HG03354 (cell line): Measurements from ENCODE around the gene DOC2A.

Source experiments
- ATAC-seq: cut with Tn5 transposase; IDR thresholded peaks from one replicate; pipeline ENCODE4 v1.9.1; 2021; ENCODE audit warnings: mild to moderate bottlenecking; ENCODE audit not compliant: unreplicated experiment, poor library complexity, severe bottlenecking

The DOC2A gene

DNA sequence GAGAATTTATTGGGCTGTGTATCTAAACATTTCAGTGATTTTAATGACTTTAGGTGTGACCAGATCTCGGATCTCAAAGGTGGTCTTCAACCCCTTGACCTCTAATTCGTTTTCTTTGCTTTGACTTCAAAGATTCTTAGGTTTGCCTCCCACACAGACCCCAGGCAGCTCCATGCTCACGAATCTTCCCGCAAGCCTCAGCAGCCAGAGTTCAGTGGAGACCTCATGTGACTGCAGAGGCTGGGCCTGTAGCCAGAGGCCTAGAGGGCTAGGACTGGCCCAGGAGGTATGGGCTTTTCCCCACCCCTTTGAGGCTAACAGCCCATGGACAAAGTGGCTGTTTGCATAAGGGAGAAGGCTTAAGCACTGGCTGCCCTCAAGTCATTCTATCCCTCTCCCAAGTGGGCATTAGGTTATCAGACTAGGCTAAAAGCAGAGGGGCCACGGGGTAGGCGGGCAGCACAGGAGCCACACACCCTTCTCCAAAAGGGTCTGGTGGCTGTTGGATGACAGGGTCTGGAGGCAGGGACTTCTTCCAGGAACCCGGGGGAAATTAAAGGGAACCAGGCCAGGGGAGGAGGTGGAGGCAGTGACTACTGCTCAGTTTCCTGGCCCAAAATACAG, 18.4 kb downstream of the DOC2A start:
- no peak for ATAC-seq

DNA sequence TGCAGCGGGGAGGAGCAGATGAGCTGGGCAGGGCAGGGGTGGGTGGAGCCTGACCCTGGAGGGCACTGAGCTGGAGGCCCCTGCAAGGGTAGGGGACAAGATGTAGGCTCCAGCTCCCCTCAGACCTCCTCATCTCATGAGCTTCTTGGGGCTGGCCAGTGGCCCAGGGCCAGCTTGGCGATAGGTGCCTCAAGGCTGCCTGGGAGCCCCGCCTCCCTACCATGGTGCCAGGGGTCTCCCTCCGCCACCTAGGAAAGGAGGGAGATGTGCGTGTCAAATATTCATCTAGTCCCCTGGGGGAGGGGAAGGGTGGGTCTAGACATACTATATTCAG, 19.3 kb downstream of the DOC2A start:
- no peak for ATAC-seq

DNA sequence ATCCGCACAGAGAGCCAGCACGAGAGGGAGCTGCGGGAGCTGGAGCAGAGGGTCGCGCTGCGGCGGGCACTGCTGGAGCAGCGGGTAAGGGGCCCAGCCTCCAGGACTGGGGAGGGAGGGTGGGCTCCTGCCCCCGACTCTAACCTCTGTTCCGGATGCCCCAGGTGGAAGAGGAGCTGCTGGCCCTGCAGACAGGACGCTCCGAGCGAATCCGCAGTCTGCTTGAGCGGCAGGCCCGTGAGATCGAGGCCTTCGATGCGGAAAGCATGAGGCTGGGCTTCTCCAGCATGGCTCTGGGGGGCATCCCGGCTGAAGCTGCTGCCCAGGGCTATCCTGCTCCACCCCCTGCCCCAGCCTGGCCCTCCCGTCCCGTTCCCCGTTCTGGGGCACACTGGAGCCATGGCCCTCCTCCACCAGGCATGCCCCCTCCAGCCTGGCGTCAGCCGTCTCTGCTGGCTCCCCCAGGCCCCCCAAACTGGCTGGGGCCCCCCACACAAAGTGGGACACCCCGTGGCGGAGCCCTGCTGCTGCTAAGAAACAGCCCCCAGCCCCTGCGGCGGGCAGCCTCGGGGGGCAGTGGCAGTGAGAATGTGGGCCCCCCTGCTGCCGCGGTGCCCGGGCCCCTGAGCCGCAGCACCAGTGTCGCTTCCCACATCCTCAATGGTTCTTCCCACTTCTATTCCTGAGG, 19.8 kb downstream of the DOC2A start:
- no peak for ATAC-seq

DNA sequence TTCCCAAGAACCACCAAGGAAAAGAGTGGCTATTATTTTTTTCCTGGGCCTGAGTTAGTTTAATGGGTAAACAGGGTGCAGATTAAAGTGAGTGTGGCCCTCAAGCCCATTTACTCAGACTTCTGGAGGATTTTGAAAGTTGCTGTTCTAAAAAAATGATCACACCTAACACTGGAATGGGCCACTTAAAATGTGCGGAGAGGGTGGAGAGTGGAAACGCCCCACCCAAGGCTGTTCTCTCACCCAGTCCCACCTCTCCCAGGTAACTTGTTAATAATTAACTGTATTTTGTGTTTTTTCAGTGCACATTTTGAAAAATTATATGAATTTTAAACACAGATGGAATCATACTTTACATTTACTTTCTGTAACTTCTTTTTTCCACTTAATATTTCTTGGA, 20.8 kb downstream of the DOC2A start:
- ATAC-seq = no peak

DNA sequence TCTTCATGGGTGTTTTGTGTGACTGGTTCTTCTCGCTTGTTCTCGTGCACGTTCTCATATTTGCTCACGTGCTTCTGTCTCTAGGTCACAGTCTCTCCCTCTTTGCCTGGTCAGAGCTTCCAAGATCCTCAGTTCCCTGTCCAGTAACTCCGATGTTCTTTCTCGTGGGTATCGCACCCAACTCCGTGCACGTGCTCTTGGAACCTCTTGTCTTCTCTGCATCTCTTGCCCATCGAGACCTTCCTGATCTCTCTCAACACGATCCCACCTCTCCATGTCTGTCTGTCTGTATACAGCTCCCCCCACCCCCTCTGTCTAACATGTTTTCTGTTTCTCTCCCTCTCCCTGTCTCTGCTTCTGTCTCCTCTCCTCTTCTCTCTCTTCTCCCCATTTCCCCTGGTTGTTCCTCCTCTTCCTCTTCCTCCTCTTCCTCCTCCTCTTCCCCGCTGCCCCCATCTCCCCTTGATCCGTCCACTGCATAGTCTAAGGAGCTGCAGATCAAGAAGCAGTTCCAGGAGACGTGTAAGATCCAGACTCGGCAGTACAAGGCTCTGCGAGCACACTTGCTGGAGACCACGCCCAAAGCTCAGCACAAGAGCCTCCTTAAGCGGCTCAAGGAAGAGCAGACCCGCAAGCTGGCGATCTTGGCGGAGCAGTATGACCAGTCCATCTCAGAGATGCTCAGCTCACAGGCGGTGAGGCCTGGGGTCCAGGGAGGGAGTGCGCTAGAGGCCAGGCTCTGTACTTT, 21.5 kb downstream of the DOC2A start:
- ATAC-seq = no peak

DNA sequence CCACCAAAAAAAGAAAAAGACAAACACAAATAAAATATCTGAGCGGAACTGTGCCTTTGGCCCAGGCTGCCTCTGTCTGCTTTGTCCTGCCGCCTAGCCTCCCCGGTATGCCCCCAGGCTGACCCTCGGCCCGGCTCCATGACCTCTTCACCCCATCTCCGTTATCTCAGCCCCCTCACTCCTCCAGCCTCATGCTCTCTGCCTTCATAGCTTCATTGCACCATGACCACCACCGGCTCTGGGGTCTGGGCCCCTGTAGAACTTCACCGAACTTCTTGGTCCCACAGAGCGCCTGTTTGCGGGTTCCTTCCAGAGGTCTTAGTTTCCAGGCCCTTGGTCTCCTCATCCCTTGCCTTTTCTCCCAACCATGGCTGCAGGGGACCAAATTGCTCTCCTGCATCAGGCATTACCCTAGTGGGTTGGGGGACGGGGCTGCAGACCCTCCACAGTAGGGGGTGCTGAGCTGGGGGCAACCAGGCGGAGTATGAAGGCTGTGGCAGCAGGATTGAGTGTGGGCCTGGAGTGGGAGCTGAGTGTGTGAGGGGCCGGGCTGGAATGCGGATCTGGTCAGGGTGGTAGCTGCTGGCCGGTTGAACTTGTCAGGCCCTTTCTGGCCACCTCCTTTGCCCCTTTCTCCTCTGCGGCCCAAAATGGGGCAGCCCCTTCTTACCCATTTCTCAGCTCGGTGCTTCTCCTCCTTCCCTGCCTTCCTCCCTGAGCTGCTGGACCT, 22.3 kb downstream of the DOC2A start:
- no peak for ATAC-seq

DNA sequence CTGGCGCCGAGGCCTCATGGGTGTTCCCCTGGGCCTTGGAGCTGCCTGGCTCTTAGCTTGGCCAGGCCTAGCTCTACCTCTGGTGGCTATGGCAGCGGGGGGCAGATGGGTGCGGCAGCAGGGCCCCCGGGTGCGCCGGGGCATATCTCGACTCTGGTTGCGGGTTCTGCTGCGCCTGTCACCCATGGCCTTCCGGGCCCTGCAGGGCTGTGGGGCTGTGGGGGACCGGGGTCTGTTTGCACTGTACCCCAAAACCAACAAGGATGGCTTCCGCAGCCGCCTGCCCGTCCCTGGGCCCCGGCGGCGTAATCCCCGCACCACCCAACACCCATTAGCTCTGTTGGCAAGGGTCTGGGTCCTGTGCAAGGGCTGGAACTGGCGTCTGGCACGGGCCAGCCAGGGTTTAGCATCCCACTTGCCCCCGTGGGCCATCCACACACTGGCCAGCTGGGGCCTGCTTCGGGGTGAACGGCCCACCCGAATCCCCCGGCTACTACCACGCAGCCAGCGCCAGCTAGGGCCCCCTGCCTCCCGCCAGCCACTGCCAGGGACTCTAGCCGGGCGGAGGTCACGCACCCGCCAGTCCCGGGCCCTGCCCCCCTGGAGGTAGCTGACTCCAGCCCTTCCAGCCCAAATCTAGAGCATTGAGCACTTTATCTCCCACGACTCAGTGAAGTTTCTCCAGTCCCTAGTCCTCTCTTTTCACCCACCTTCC, 23.3 kb downstream of the DOC2A start:
- no peak for ATAC-seq

DNA sequence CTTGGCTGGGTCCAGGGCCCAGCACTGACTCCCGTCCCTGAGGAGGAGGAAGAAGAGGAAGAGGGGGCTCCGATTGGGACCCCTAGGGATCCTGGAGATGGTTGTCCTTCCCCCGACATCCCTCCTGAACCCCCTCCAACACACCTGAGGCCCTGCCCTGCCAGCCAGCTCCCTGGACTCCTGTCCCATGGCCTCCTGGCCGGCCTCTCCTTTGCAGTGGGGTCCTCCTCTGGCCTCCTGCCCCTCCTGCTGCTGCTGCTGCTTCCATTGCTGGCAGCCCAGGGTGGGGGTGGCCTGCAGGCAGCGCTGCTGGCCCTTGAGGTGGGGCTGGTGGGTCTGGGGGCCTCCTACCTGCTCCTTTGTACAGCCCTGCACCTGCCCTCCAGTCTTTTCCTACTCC, 23.9 kb downstream of the DOC2A start:
- ATAC-seq = no peak

DNA sequence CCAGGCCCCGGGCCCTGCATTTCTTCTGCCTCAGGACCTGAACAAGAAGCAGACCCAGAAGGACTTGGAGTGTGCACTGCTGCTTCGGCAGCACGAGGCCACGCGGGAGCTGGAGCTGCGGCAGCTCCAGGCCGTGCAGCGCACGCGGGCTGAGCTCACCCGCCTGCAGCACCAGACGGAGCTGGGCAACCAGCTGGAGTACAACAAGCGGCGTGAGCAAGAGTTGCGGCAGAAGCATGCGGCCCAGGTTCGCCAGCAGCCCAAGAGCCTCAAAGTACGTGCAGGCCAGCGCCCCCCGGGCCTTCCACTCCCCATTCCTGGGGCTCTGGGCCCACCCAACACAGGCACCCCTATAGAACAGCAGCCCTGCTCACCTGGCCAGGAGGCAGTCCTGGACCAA, 24.6 kb downstream of the DOC2A start:
- no peak for ATAC-seq

DNA sequence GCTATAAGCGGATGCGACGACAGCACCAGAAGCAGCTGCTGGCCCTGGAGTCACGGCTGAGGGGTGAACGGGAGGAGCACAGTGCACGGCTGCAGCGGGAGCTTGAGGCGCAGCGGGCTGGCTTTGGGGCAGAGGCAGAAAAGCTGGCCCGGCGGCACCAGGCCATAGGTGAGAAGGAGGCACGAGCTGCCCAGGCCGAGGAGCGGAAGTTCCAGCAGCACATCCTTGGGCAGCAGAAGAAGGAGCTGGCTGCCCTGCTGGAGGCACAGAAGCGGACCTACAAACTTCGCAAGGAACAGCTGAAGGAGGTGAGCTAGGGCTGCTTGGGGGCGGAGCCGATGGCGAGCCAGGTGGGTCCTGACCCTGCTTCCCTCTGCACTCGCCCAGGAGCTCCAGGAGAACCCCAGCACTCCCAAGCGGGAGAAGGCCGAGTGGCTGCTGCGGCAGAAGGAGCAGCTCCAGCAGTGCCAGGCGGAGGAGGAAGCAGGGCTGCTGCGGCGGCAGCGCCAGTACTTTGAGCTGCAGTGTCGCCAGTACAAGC, 25.5 kb downstream of the DOC2A start:
- no peak for ATAC-seq

DNA sequence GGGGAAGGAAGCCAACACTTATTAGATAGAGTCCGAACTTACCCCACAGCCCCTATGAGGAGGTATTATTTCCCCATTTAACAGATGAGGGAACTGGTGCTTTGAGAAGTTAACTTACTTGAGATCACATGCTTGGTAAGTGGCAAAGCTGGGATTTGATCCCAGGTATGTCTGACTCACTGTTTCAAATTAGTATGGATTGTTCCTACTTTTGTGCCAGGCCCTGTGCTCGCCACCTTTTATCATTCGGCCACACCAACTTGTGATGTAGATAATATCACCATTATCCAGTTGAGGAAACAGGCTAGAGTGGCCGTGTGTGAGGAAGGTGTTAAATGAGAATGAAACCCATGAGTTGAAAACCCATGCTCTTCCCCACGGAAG, 26.1 kb downstream of the DOC2A start:
- no peak for ATAC-seq

DNA sequence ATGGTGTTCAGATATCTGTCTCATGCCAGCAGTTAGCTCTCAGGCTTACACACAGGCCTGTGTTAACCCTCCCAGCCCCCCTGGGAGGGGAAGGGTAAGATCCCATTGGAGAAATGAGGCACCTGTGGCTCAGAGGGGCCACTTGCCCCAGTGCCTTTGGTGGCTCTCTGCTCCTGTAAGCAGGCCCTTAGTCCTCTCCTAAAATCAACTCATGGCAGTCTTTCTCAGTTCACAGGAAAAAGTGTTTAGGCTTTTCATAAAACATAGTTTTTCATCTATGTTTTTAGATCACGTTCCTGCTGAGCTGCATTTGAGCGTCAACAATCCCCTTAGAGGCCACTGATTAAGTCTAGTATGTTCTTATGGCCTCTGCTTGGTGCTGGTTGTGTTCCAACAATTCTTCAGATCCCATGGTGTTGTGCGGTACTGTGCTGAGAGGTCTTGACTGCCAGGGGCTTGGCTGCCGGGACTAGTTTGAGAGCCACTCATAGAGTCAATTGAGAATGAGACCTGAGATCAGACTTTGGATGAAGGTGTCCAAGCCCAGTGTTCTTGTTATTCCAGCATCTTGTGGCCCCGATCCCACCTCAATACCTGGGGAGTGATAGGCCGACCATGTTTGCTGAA, 26.6 kb downstream of the DOC2A start:
- no peak for ATAC-seq

DNA sequence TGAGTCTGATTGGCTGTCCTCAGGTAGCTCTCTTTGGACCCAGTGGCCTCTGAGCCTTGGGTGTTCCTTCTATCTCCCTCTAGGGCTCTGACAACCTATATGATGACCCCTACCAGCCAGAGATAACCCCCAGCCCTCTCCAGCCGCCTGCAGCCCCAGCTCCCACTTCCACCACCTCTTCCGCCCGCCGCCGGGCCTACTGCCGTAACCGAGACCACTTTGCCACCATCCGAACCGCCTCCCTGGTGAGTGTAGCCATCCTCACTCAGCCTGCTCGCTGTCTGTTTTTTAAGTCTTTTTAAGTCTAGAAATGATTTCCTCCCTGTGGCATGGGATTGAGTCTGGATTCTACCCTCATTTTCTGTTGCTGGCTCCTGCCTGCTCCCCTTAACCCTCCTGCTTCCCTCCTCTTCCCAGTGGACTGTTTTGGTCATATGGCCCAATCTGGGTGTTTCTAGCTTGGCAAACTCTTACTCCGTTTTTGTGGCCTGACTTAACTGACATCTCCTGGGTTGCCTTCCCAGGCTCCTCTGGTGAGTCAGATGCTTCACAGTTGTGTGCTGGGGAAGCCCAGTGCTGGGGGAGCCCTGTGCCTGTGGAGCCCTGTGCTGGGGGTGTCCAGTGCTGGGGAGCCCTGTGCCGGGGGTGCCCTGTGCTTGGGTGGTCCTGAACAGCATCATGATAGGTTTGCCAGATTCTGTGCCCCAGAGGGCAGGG, 27.2 kb downstream of the DOC2A start:
- ATAC-seq = no peak

DNA sequence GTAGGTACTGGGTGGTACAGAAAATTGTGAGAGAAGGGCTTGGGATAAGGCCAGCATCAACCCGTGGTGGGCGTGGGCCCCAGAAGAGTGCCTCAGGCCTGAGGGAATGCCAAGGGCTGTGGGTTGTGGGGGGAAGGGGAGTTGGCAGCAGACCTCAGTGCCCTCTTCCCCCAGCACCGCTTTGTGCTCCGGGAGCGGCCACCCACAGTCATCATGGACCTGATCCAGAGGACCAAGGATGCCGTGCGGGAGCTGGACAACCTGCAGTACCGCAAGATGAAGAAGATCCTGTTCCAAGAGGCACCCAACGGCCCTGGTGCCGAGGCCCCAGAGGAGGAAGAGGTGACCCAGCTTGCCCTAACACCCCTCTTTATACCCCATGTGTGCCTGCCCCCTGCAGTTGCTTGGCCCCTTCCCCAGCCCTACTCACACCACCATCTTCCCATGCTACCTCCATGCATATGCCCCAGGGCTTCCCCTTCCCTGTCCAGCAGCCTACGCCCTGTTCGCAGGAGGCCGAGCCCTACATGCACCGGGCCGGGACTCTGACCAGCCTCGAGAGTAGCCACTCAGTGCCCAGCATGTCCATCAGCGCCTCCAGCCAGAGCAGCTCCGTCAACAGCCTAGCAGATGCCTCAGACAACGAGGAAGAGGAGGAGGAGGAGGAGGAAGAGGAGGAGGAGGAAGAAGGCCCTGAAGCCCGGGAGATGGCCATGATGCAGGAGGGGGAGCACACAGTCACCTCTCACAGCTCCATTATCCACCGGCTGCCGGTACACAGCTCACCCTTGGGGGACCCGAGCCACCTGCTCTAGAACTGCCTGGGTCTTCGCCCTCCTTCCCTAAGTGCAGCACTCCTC, 28.0 kb downstream of the DOC2A start:
- ATAC-seq = no peak

DNA sequence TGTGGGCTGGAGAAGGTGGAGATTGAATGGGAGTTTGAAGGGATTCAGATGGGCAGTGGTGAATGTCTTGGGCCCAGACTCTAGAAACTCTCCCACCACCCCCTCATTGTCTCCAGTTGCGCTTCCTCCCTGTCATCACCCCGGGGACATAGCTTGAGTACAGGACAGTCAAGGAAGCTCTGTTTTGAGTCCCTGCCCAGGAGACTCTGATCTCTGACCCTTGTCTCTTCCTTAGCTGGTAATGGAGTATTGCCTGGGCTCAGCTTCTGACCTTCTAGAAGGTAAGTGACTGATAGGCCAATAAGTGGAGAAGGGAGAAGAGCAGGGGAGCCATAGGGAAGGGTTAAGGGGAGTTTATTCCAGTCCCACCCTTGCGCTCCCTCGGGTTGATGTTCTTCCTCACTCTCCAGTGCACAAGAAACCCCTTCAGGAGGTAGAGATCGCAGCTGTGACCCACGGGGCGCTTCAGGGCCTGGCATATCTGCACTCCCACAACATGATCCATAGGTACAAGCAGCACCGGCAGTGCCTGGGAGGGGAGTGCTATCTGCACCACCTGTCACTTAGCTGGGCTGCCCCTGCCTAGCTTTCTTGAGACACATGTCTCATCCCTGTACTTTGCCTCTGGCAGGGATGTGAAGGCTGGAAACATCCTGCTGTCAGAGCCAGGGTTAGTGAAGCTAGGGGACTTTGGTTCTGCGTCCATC, 32.1 kb downstream of the DOC2A start:
- ATAC-seq = no peak

DNA sequence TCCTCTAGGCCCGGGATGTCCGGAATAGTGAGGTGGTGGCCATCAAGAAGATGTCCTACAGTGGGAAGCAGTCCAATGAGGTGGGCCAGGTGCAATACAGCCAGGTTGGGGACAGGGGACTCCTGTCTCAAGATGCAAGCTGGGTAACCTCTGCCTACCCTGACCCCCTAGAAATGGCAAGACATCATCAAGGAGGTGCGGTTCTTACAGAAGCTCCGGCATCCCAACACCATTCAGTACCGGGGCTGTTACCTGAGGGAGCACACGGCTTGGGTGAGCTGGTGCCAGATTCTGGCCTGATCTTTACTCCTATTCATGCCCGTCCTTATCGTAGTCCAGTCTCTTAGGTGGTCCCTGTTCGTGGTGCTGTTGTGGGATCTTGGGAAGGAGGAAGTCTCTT, 32.7 kb downstream of the DOC2A start:
- no peak for ATAC-seq

DNA sequence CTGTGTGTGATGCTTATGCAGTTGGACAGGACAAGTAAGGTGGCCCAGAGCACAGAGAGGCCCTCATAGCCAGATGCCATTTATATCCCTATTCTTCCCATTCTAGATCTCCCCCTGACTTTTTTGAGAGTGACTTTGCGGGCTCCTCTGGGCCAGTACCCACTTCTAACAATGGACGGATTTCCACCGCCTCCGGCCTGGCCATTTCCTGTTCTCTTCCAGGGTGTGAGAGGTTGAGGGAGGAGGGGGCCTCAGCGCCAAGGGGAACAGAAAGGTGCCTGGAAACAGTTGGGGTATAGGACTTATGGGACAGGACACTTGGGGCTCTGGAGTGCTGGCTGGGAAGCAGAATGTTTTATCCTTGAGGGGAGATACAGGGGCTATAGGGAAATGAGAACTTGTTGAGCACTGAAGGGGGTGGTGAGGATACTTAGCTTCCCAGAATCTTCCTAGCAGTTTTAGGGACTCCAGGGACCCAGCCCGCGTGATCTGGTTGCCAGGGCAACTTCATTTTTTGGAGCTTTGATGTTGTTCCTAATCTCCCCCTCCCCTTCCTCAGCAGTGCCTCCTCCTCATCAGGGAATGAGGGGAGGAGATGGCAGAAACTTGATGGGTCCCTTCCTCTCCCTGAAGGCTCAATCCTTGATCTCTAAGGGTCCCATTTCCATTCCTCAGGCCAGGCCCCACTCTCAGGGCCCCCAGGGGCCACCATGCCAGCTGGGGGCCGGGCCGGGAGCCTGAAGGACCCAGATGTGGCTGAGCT, 33.6 kb downstream of the DOC2A start:
- no peak for ATAC-seq
